ENCODE data around the gene NPTX1.
"Not testable (repeated sequence)": the region's sequence is repeated elsewhere in the genome, so short reads cannot be mapped to it uniquely, and the experiment has no call there.

The NPTX1 gene

GRCh38 chr17:80511222-80512180 lies 35.1 kb upstream of the NPTX1 start:
- Mint-ChIP-seq H3K9me3 (no peaks in the 10 kb centered on the region), H3K27ac (no peak overlapping the region), H3K4me1 (ENCODE audit: low read depth) (no peaks in the 10 kb centered on the region), H3K4me3 (no peak overlapping the region), H3K36me3 (ENCODE audit: low read depth) (no peaks in the 10 kb centered on the region), H3K27me3 (ENCODE audit: low read depth) (peaks cover 2% of the 10 kb centered on the region)
- DNase-seq (ENCODE audit: low spot score), result no peak

GRCh38 chr17:80510772-80511171 lies 34.4 kb upstream of the NPTX1 start:
- Mint-ChIP-seq H3K36me3 (ENCODE audit: low read depth) (no peaks in the 10 kb centered on the region), H3K4me1 (ENCODE audit: low read depth) (no peaks in the 10 kb centered on the region), H3K27ac (no peak overlapping the region), H3K9me3 (no peaks in the 10 kb centered on the region), H3K27me3 (ENCODE audit: low read depth) (peaks cover 2% of the 10 kb centered on the region), H3K4me3 (no peak overlapping the region)
- DNase-seq (ENCODE audit: low spot score), result no peak

- no peak for DNase-seq (ENCODE audit: low spot score)
- Mint-ChIP-seq H3K9me3 (no peaks in the 10 kb centered on the region), H3K4me3 (no peak overlapping the region), H3K27ac (no peak overlapping the region), H3K36me3 (ENCODE audit: low read depth) (no peaks in the 10 kb centered on the region), H3K27me3 (ENCODE audit: low read depth) (peaks cover 5% of the 10 kb centered on the region), H3K4me1 (ENCODE audit: low read depth) (no peaks in the 10 kb centered on the region)
Observed at GRCh38 chr17:80510132-80510531, 33.7 kb upstream of the NPTX1 start.

- H3K27me3 Mint-ChIP-seq (ENCODE audit: low read depth), result peaks cover 7% of the 10 kb centered on the region
- no peaks in the 10 kb centered on the region for H3K4me1 Mint-ChIP-seq (ENCODE audit: low read depth)
- no peaks in the 10 kb centered on the region for H3K9me3 Mint-ChIP-seq
- no peaks in the 10 kb centered on the region for H3K36me3 Mint-ChIP-seq (ENCODE audit: low read depth)
- H3K27ac Mint-ChIP-seq, result no peak overlapping the region
- DNase-seq (ENCODE audit: low spot score), result no peak
- no peak overlapping the region for H3K4me3 Mint-ChIP-seq
Observed at GRCh38 chr17:80509311-80509710, 32.9 kb upstream of the NPTX1 start.

GRCh38 chr17:80507965-80508364 lies 31.6 kb upstream of the NPTX1 start:
- Mint-ChIP-seq H3K9me3 (no peaks in the 10 kb centered on the region), H3K36me3 (ENCODE audit: low read depth) (no peaks in the 10 kb centered on the region), H3K27me3 (ENCODE audit: low read depth) (peaks cover 12% of the 10 kb centered on the region), H3K27ac (no peak overlapping the region), H3K4me1 (ENCODE audit: low read depth) (no peaks in the 10 kb centered on the region), H3K4me3 (no peak overlapping the region)
- no peak for DNase-seq (ENCODE audit: low spot score)

GRCh38 chr17:80507177-80507576 lies 30.8 kb upstream of the NPTX1 start:
- not testable (repeated sequence) for H3K4me1 Mint-ChIP-seq (ENCODE audit: low read depth); H3K4me3 Mint-ChIP-seq; H3K36me3 Mint-ChIP-seq (ENCODE audit: low read depth); DNase-seq (ENCODE audit: low spot score); H3K27ac Mint-ChIP-seq; H3K9me3 Mint-ChIP-seq
- peaks cover 12% of the 10 kb centered on the region for H3K27me3 Mint-ChIP-seq (ENCODE audit: low read depth)

GRCh38 chr17:80504686-80505413 lies 28.4 kb upstream of the NPTX1 start:
- Mint-ChIP-seq H3K4me1 (ENCODE audit: low read depth) (no peaks in the 10 kb centered on the region), H3K27me3 (ENCODE audit: low read depth) (peaks cover 12% of the 10 kb centered on the region), H3K27ac (no peak overlapping the region), H3K9me3 (no peaks in the 10 kb centered on the region), H3K36me3 (ENCODE audit: low read depth) (no peaks in the 10 kb centered on the region), H3K4me3 (no peak overlapping the region)
- no peak for DNase-seq (ENCODE audit: low spot score)

- H3K9me3 Mint-ChIP-seq, result no peaks in the 10 kb centered on the region
- no peak overlapping the region for H3K27ac Mint-ChIP-seq
Observed at GRCh38 chr17:80503921-80504320, 27.5 kb upstream of the NPTX1 start.

GRCh38 chr17:80503031-80503430 lies 26.6 kb upstream of the NPTX1 start:
- no peaks in the 10 kb centered on the region for H3K9me3 Mint-ChIP-seq
- H3K27me3 Mint-ChIP-seq (ENCODE audit: low read depth), result peaks cover 12% of the 10 kb centered on the region
- no peak for DNase-seq (ENCODE audit: low spot score)
- no peaks in the 10 kb centered on the region for H3K4me1 Mint-ChIP-seq (ENCODE audit: low read depth)
- H3K4me3 Mint-ChIP-seq, result no peak overlapping the region
- H3K27ac Mint-ChIP-seq, result no peak overlapping the region
- H3K36me3 Mint-ChIP-seq (ENCODE audit: low read depth), result no peaks in the 10 kb centered on the region

More at GRCh38 chr17:80503921-80504320, 27.5 kb upstream of the NPTX1 start:
- Mint-ChIP-seq H3K27me3 (ENCODE audit: low read depth) (peaks cover 12% of the 10 kb centered on the region), H3K36me3 (ENCODE audit: low read depth) (no peaks in the 10 kb centered on the region), H3K4me3 (no peak overlapping the region), H3K4me1 (ENCODE audit: low read depth) (no peaks in the 10 kb centered on the region)
- no peak for DNase-seq (ENCODE audit: low spot score)

- no peak overlapping the region for H3K4me3 Mint-ChIP-seq
- H3K27me3 Mint-ChIP-seq (ENCODE audit: low read depth), result peaks cover 12% of the 10 kb centered on the region
- DNase-seq (ENCODE audit: low spot score), result no peak
- H3K4me1 Mint-ChIP-seq (ENCODE audit: low read depth), result peaks cover 3% of the 10 kb centered on the region
- H3K36me3 Mint-ChIP-seq (ENCODE audit: low read depth), result no peaks in the 10 kb centered on the region
- H3K27ac Mint-ChIP-seq, result no peak overlapping the region
- H3K9me3 Mint-ChIP-seq, result no peaks in the 10 kb centered on the region
Observed at GRCh38 chr17:80502578-80502877, 26.1 kb upstream of the NPTX1 start.

GRCh38 chr17:80501741-80502577 lies 25.6 kb upstream of the NPTX1 start:
- no peak overlapping the region for H3K4me3 Mint-ChIP-seq
- H3K4me1 Mint-ChIP-seq (ENCODE audit: low read depth), result peaks cover 5% of the 10 kb centered on the region
- H3K27me3 Mint-ChIP-seq (ENCODE audit: low read depth), result peaks cover 12% of the 10 kb centered on the region
- no peak overlapping the region for H3K27ac Mint-ChIP-seq
- no peak for DNase-seq (ENCODE audit: low spot score)
- H3K9me3 Mint-ChIP-seq, result no peaks in the 10 kb centered on the region
- no peaks in the 10 kb centered on the region for H3K36me3 Mint-ChIP-seq (ENCODE audit: low read depth)

- Mint-ChIP-seq H3K4me1 (ENCODE audit: low read depth) (peaks cover 5% of the 10 kb centered on the region), H3K27me3 (ENCODE audit: low read depth) (peaks cover 13% of the 10 kb centered on the region), H3K4me3 (no peak overlapping the region), H3K27ac (no peak overlapping the region), H3K36me3 (ENCODE audit: low read depth) (no peaks in the 10 kb centered on the region), H3K9me3 (no peaks in the 10 kb centered on the region)
- DNase-seq (ENCODE audit: low spot score), result no peak
Observed at GRCh38 chr17:80499961-80500665, 23.7 kb upstream of the NPTX1 start.

- Mint-ChIP-seq H3K9me3 (no peaks in the 10 kb centered on the region), H3K27me3 (ENCODE audit: low read depth) (peaks cover 11% of the 10 kb centered on the region), H3K4me1 (ENCODE audit: low read depth) (peaks cover 5% of the 10 kb centered on the region), H3K4me3 (no peak overlapping the region), H3K27ac (no peak overlapping the region), H3K36me3 (ENCODE audit: low read depth) (no peaks in the 10 kb centered on the region)
- DNase-seq (ENCODE audit: low spot score), result no peak
Observed at GRCh38 chr17:80499560-80499959, 23.2 kb upstream of the NPTX1 start.

All from T-helper 2 cell treated with Interferon-gamma antibody and Interleukin-4, amounts not matched to agents 5 μg/mL and 100 μg/mL, for 36 hours (primary cell).